ENCODE measurements around the gene KXD1.

KXD1 gene

DNA sequence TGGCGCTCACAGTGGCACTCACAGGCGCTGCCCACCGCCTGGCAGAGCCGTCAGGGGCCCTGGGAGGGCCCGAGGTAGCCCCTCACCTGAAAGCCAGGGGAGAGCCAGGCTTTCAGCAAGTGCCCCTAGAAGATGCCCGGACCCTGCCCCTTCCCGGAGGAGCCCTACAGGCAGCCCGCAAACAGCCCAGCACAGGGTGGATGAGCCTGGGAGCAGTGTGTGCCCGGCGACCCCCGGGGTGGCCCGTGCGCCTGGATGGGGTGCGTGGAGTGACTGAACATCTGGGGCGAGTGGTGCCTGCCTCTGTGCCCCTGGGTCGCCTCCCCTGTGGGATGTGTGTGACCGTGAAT lies 47.5 kb downstream of the KXD1 start:
- TF ChIP-seq, protein P1, sequence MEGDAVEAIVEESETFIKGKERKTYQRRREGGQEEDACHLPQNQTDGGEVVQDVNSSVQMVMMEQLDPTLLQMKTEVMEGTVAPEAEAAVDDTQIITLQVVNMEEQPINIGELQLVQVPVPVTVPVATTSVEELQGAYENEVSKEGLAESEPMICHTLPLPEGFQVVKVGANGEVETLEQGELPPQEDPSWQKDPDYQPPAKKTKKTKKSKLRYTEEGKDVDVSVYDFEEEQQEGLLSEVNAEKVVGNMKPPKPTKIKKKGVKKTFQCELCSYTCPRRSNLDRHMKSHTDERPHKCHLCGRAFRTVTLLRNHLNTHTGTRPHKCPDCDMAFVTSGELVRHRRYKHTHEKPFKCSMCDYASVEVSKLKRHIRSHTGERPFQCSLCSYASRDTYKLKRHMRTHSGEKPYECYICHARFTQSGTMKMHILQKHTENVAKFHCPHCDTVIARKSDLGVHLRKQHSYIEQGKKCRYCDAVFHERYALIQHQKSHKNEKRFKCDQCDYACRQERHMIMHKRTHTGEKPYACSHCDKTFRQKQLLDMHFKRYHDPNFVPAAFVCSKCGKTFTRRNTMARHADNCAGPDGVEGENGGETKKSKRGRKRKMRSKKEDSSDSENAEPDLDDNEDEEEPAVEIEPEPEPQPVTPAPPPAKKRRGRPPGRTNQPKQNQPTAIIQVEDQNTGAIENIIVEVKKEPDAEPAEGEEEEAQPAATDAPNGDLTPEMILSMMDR (IDR thresholded peaks at IDR 0.05; ENCODE audit: low read depth, low read length) = no peak
- Histone ChIP-seq H3K9me3 (no peaks in the 10 kb centered on the region), H3K4me1 (no peaks in the 10 kb centered on the region), H3K4me3 (ENCODE audit: low read depth, low read length) (no peak overlapping the region), H3K36me3 (no peaks in the 10 kb centered on the region), H3K27me3 (peaks cover 69% of the 10 kb centered on the region)
- no peak for DNase-seq

DNA sequence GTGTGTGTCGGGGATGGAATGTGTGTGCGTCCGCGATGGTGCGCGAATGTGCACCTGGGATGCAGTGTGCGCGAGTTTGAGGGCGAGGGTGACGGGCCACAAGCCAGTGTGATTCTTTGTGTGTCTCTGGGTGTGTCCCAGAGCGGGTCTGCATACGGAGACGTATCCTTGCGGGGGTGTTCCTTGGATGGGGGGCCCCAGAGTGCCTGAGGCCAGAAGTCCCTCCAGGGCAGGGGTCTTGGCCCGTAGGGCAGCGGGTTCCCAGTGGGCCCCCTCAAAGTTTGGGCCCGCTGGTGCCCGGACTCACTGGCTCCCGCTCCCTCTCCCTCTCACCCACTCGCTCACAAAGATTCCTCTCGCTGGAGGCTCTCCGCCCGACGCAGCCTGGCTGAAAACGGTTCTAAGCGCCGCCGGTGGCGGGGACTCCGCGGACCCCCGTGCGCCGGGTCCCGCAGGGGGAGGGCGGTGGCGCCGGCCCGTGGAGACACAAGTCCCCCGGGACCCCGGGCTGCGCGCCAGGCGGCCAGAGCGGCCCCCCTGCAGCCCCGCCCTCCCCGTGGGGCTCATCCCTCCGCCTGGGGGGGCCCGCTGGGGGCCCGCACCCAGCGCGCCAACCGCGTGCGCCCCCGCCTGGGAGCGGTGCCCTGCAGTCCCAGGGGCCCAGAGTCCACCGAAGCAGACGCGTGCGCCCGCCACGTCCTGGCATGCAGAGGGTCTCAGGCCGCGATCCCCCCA lies 48.0 kb downstream of the KXD1 start:
- Histone ChIP-seq H3K27me3 (peaks cover 74% of the 10 kb centered on the region), H3K36me3 (no peaks in the 10 kb centered on the region), H3K9me3 (no peaks in the 10 kb centered on the region), H3K4me3 (ENCODE audit: low read depth, low read length) (no peak overlapping the region), H3K4me1 (no peaks in the 10 kb centered on the region)
- no peak for DNase-seq
- TF ChIP-seq, protein P1 (IDR thresholded peaks at IDR 0.05; ENCODE audit: low read depth, low read length) = no peak

DNA sequence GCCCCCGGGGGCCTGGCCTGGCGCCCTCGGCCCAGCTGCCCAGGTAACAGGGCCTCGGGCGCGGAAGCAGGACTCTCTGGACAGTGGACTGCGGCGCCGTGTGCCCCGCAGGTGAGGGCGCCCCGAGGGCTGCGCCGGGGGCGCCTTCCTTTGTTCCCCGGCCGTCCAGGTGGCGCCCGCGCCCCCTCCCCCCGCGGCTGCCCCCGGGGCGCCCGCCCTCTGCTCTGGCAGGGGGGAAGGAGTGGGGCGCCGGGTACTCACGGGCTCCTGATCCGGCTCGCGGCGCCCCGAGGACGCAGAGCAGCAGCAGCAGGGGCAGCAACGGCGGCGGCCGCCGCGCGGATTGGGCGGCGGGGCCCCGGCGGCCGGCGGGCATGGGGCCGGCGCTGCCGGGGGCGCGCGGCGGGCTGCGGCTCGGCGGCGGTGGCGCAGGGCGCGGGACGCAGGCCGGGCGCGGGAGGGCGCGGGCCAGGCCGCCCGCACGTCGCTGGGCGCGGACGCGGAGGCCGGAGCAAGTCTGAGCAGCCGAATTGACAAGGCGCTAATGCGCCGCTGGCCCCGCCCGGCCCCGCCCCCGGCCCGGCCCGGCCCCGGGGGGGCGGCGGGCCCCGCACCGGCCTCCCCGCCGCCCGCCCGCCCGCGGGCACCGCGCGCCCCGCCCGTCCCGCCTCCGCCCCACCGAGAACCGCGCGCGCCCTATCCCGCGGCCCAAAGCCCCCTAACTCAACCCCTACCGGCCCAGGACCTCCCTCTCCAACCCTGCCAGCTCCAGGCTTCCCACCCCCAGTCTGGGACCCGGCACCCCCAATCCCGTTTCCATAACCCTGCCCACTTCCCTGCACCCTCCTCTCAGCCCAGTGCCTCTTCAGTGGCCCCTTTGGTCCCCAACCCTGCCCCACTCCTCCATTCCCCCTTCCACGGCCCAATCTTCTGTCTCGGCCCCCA lies 48.9 kb downstream of the KXD1 start, which contains the start of gene CRLF1:
CRLF1 (minus strand) TSS at position 519 of the 945 bp plus-strand sequence; CDS start at position 376, 143 bp downstream.
- peaks cover 83% of the 10 kb centered on the region for H3K27me3 ChIP-seq
- DNase-seq = no peak
- no peak within 1 kb of the TSS for H3K4me3 ChIP-seq (ENCODE audit: low read depth, low read length)

DNA sequence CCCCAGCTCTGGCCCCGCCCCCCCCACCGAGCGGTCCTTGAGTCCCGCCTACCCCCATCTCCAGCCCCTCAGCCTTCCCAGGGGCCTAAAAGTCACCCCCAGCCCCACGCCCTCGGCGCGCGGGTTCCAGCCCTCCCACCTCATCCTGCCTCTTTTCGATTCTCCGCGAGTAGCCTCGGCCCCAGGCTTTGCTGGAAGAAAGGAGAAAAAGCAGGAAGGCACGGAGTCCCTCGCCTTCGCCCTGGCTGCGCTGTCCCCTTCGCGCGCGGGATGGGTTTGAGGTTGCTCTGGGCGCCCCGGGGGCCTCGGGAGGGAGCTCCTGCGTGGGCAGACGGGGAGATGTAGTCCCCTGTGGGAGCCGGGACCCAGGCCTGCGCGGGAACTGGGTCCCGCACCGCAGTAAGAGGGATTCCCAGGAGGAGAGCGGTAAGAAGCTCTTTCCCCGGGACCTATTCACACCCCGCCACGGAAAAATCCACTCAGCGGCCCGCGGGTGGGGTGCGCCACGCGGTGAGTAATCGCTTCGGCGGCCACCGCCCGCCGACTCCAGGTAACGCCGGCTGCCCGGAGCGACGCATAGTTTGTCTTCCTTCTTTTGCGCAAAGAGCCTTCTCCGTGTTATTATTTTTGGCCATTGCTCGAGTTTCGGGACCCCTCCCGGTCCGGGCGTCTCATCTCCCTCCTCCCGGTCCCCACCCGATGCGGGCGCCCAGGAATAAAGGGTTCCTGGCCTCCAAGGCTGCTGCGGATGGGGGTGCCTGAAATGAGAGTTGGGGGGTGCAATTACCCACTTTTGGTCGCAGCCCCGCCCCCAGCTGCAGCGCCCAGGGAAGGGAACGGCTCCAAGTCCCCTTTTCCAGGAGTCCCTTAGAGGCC lies 49.8 kb downstream of the KXD1 start:
- peaks cover 92% of the 10 kb centered on the region for H3K27me3 ChIP-seq
- DNase-seq = no peak
- H3K36me3 ChIP-seq = no peaks in the 10 kb centered on the region
- no peaks in the 10 kb centered on the region for H3K4me1 ChIP-seq
- no peak overlapping the region for H3K4me3 ChIP-seq (ENCODE audit: low read depth, low read length)
- H3K9me3 ChIP-seq = no peaks in the 10 kb centered on the region
- TF ChIP-seq, protein P1 (IDR thresholded peaks at IDR 0.05; ENCODE audit: low read depth, low read length) = no peak

More for the DNA sequence above, 48.9 kb downstream of the KXD1 start, which contains the start of gene CRLF1:
- Histone ChIP-seq H3K36me3 (no peaks in the 10 kb centered on the region), H3K4me1 (no peaks in the 10 kb centered on the region), H3K9me3 (no peaks in the 10 kb centered on the region)
- TF ChIP-seq, protein P1 (IDR thresholded peaks at IDR 0.05; ENCODE audit: low read depth, low read length) = no peak

DNA sequence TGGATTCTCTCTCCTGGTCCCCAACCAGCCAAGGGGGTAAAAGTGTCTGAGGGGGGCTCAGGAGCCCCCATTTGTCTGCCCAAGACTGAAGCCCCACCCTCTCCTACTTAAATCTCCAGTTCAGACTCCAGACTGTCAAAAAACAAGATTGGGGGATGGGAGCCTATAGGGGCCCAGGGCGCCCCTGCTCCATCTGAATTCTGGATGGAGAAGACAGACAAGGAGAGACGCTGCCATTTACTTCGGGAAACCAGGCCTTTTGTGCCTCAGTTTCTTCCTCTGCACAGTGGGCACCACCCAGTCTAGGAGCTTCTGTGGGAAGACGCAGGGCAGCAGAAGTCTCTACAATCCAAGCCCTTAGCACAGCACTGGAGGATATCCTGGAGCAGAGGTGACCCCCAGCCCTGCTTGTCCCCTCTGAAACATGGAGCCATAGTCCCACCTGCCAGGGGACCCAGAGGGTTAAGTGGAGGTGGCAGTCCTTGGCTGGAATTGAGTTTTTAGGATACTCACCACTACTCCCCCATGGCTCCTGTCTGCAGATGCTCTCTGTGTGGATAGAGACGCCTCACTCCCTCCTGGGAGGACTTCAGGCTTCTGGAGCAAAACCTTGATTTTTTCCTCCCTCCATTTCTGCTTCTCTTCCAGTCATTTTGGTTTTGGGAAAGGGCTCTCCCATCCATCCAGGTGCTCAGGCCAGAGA lies 50.6 kb downstream of the KXD1 start:
- no peak for DNase-seq
- Histone ChIP-seq H3K36me3 (no peaks in the 10 kb centered on the region), H3K27me3 (peaks cover 95% of the 10 kb centered on the region), H3K9me3 (no peaks in the 10 kb centered on the region), H3K4me1 (no peaks in the 10 kb centered on the region), H3K4me3 (ENCODE audit: low read depth, low read length) (no peak overlapping the region)
- TF ChIP-seq, protein P1 (IDR thresholded peaks at IDR 0.05; ENCODE audit: low read depth, low read length) = no peak
